HepG2 (cell line): ENCODE data around the gene ESAM. TPM values are rescaled to one million over a fixed set of nuclear protein-coding genes. Genes with fewer than 3 reads are reported as not detected.

Experiments
- ATAC-seq: fragments of 200-7000 bp; cut with Tn5 transposase; 3 replicates; pipeline ENCODE4 v1.9.1; 2020; ENCODE audit warnings: mild to moderate bottlenecking, moderate library complexity
- BruUV-seq: library from RNA; stranded (reverse); fragments of 400-500 nt; replicated peaks from 2 replicates; lab custom pipeline; 2021; lab: Mats Ljungman, UMichigan
- CTCF ChIA-PET: fragments of 300-600 bp; formaldehyde crosslinking; extraction: SDS; loops from one replicate; lab custom pipeline; 2021; ENCODE audit warnings: low total read pairs, inconsistent platforms, low intra/inter-chr PET ratio; lab: Yijun Ruan, JAX
- POLR2A ChIA-PET: fragments of 350-600 bp; sonication (Branson Sonifier 250); formaldehyde crosslinking; loops from one replicate; lab custom pipeline; 2020; ENCODE audit warnings: antibody characterized with exemption, inconsistent platforms; lab: Yijun Ruan, JAX
- DNase-seq: peaks from one replicate; pipeline ENCODE4 v3.0.0-alpha.2; 2015; ENCODE audit warnings: low spot score
- FAIRE-seq: peaks from 3 replicates; lab custom pipeline; 2011; peaks lifted over from hg19 to GRCh38; lab: Jason Lieb, UNC
- H2AFZ ChIP-seq: one replicate; pipeline ENCODE4 v1.6.1; 2011; ENCODE audit warnings: low read length, inconsistent platforms
- H3K27ac ChIP-seq: fragments of 300-600 bp; 3 replicates; pipeline ENCODE4 v1.8.0; 2011; ENCODE audit warnings: mixed run types, mild to moderate bottlenecking, mixed read lengths, low read length, inconsistent platforms; ENCODE audit not compliant: insufficient read depth; ENCODE audit errors: extremely low read length
- H3K27me3 ChIP-seq, 2 experiments: fragments of 200-600 bp in 1 of 2; 2 replicates in 1 of 2; 3 replicates in 1 of 2; pipeline versions ENCODE4 v1.6.0 to v1.8.0; 2011; ENCODE audit warnings: low read length in 2 of 2, mild to moderate bottlenecking in 2 of 2, moderate library complexity in 2 of 2, inconsistent platforms in 1 of 2; ENCODE audit not compliant: insufficient read depth in 2 of 2, control insufficient read depth in 1 of 2
- H3K36me3 ChIP-seq, 2 experiments: fragments of 200-600 bp in 1 of 2; replicated peaks in 1 of 2; 2 replicates in 1 of 2; 3 replicates in 1 of 2; pipeline versions ENCODE4 v1.5.1 to v1.8.0; 2011; ENCODE audit warnings: low read length in 2 of 2, inconsistent platforms in 1 of 2; ENCODE audit not compliant: insufficient read depth in 2 of 2, control insufficient read depth in 1 of 2
- H3K4me1 ChIP-seq: 2 replicates; pipeline ENCODE4 v1.5.1; 2012; ENCODE audit warnings: low read length, inconsistent platforms; ENCODE audit not compliant: insufficient read depth
- H3K4me2 ChIP-seq: 2 replicates; pipeline ENCODE4 v1.6.0; 2011; ENCODE audit warnings: low read depth, low read length, inconsistent platforms
- H3K4me3 ChIP-seq, 3 experiments: fragments of 200-600 bp in 1 of 3; sonication (generic), shearing (Covaris generic) in 1 of 3; replicated peaks in 1 of 3; 2 replicates each; pipeline ENCODE4 v1.5.1; 2011 to 2016; ENCODE audit warnings: low read length in 3 of 3, inconsistent platforms in 2 of 3, low read depth in 2 of 3, mild to moderate bottlenecking in 2 of 3, control low read depth in 1 of 3, mixed read lengths in 1 of 3; ENCODE audit not compliant: insufficient read depth in 1 of 3
- H3K79me2 ChIP-seq: one replicate; pipeline ENCODE4 v1.6.1; 2011; ENCODE audit warnings: low read length, inconsistent platforms; ENCODE audit not compliant: insufficient read depth
- H3K9ac ChIP-seq: 2 replicates; pipeline ENCODE4 v1.6.0; 2011; ENCODE audit warnings: mild to moderate bottlenecking, low read depth, low read length, inconsistent platforms; ENCODE audit not compliant: insufficient read depth
- H3K9me3 ChIP-seq: 2 replicates; pipeline ENCODE4 v1.5.1; 2012; ENCODE audit warnings: mild to moderate bottlenecking, low read length
- H4K20me1 ChIP-seq: 2 replicates; pipeline ENCODE4 v1.6.0; 2011; ENCODE audit warnings: inconsistent platforms, mild to moderate bottlenecking, low read length, moderate library complexity; ENCODE audit not compliant: insufficient read depth
- AKAP8 ChIP-seq: sonication (generic); formaldehyde crosslinking; IDR thresholded peaks from 2 replicates; pipeline ENCODE4 v1.5.1; 2020; ENCODE audit warnings: mild to moderate bottlenecking, missing genetic modification reagents
- CCDC6 ChIP-seq: sonication (generic); formaldehyde crosslinking; IDR thresholded peaks from 2 replicates; pipeline ENCODE4 v1.8.1; 2022; ENCODE audit warnings: mild to moderate bottlenecking, missing genetic modification reagents, moderate library complexity
- HNRNPL ChIP-seq: fragments of 200-400 bp; formaldehyde crosslinking; IDR thresholded peaks from 2 replicates; pipeline ENCODE4 v1.6.1; 2017; ENCODE audit warnings: mild to moderate bottlenecking, low read depth, low read length
- RNF2 ChIP-seq: fragments of 450-650 bp; conservative IDR thresholded peaks from 2 replicates; pipeline ENCODE4 v1.6.1; 2016; ENCODE audit warnings: low read depth
- ZNF205 ChIP-seq: IDR thresholded peaks from 2 replicates; pipeline ENCODE4 v1.6.1; 2018; ENCODE audit warnings: missing biosample characterization, missing genetic modification reagents
- ZNF687 ChIP-seq: sonication (generic); formaldehyde crosslinking; IDR thresholded peaks from 2 replicates; pipeline ENCODE4 v1.5.1; 2020; ENCODE audit warnings: mild to moderate bottlenecking, missing genetic modification reagents, moderate library complexity
- ZNF768 ChIP-seq: sonication (generic); formaldehyde crosslinking; IDR thresholded peaks from 2 replicates; pipeline ENCODE4 v1.4.0; 2020; ENCODE audit warnings: missing genetic modification reagents
- ZNF777 ChIP-seq: sonication (generic); formaldehyde crosslinking; IDR thresholded peaks from 2 replicates; pipeline ENCODE4 v1.4.0; 2020; ENCODE audit warnings: missing genetic modification reagents
- ZNF780A ChIP-seq: sonication (generic); formaldehyde crosslinking; IDR thresholded peaks from 2 replicates; pipeline ENCODE4 v1.8.0; 2022; ENCODE audit warnings: mild to moderate bottlenecking, missing genetic modification reagents, moderate library complexity
- WGBS: methylation state at CpG from one replicate; pipeline ENCODE4 v1.1.6; 2017; ENCODE audit warnings: low lambda C conversion rate; 5-methylcytosine and 5-hydroxymethylcytosine counted together
- in situ Hi-C: cut with HindIII; loops from 2 replicates; pipeline ENCODE4 v1.10.0; 2017; ENCODE audit warnings: low pct_unique_long_range_greater_than_20kb; ENCODE audit not compliant: extremely low pct_ligation_motif_present
- intact Hi-C: fragments of 100-400 bp; cut with micrococcal nuclease; formaldehyde crosslinking; loops from one replicate; pipeline ENCODE4 v1.10.0; 2022; ENCODE audit not compliant: unreplicated experiment
- polyA plus RNA-seq, 8 experiments: library from polyadenylated mRNA; depleted of rRNA in 3 of 8; stranded (reverse) in 7 of 8; unstranded in 1 of 8; fragments of >200 nt; fragmentation: Illumina TruSeq in 4 of 8; extraction: Trizol in 4 of 8; gene quantifications; 2 replicates each; pipeline versions ENCODE4 v1.2.1 to v1.2.3, GENCODE V29; 2011 to 2016; ENCODE audit warnings: low read depth in 4 of 8, missing spikeins in 1 of 8, mixed read lengths in 1 of 8; ENCODE audit not compliant: insufficient read depth in 1 of 8
- total RNA-seq, 5 experiments: library from RNA; depleted of rRNA; stranded (reverse); fragments of >200 nt; fragmentation: Illumina TruSeq; extraction: Trizol; gene quantifications; 2 replicates each; pipeline ENCODE4 v1.2.3, GENCODE V29; 2016; ENCODE audit warnings: low read depth in 1 of 5

Gene ESAM
- total and polyA plus RNA-seq, 2 of the 13 experiments (the other 11 are each of a cell fraction or from before 2014, with no cell fraction given), result 1.2 to 6.8 TPM

DNA sequence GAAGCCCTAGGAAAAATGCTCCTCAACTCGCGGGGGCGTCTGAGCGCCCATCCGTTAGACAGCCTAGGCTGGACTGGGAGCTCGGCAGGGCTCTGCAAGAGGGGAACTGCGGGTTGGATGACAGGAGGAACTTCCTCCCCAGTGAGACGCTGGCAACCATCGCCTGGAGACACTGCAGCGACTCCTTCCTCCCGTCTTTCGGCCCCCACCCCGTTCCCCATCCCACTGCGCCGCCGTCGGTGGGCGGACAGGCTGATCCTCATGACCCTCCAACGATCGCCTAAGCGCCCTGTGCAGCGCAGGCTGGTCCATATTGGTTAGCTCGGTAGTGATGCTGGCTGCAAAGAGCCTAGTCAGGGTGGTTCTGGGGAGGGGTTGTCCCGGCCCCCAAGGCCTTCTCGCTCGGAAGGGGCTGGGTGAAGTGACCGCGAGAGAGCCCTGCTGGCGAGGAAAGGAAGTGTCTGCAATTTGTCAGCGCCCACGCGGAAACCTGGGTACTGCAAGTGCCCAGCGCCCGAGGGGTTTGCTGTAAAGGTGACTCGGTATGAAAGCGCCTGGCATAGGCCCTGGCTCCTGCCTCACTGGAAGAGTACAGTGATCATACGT, 21.7 kb downstream of the ESAM start:
- ATAC-seq, result peak; percentile 50
- no peak overlapping the region for H2AFZ ChIP-seq
- no peaks in the 10 kb centered on the region for H3K9me3 ChIP-seq
- POLR2A ChIA-PET, result interaction anchor here (0.6 to 1.3 kb wide), 3 partner anchors 11 to 23 kb away, joined by 4 to 6 read pairs (median 5); no protein-coding TSS in a partner anchor
- H3K36me3 ChIP-seq, result no peaks in the 10 kb centered on the region
- H3K27ac ChIP-seq, result no peak overlapping the region
- H3K4me1 ChIP-seq, result peaks cover 18% of the 10 kb centered on the region
- H3K9ac ChIP-seq, result no peak overlapping the region
- H3K4me3 ChIP-seq, result peak overlapping the region; percentile 41 to 68 (median 64)
- no TSS peak for BruUV-seq
- H4K20me1 ChIP-seq, result no peaks in the 10 kb centered on the region
- TF ChIP-seq ZNF768 (0 out of 2 replicates have a peak, but pooled peaks have one; percentile 23), RNF2 (no peak), CCDC6 (0 out of 2 replicates have a peak, but pooled peaks have one; percentile 13), ZNF205 (CRISPR knock-in tag) (peak; percentile 53; the same call in 1 of the 2 replicates), AKAP8 (CRISPR knock-in tag) (no peak), ZNF780A (CRISPR knock-in tag) (no peak), ZNF777 (CRISPR knock-in tag) (peak; percentile 55), HNRNPL (0 out of 2 replicates have a peak, but pooled peaks have one; percentile 6), ZNF687 (CRISPR knock-in tag) (0 out of 2 replicates have a peak, but pooled peaks have one; percentile 17)
- TF ChIP-seq, all 625 proteins: peak for 6
- DNase-seq, result no peak
- peak overlapping the region; percentile 80 for H3K4me2 ChIP-seq
- no peak for FAIRE-seq
- intact Hi-C loops, result loop anchor here (5.0 to 10.0 kb wide), 2 partner anchors 54 to 998 kb away; partner anchors contain the start of gene ZNF202
- in situ Hi-C loops, result no loop called here
- peaks cover 2 to 81% of the 10 kb centered on the region in 2 experiments; a peak in 4 of 5 replicates for H3K27me3 ChIP-seq
- CTCF ChIA-PET, result interaction anchor here (1.5 kb wide), 1 partner anchor 19 kb away, joined by 3 read pairs; no protein-coding TSS in a partner anchor
- no peaks in the 10 kb centered on the region for H3K79me2 ChIP-seq
- WGBS, result 27% methylated on average over 16 of the region's 37 CpGs
